GM21381 (cell line): Measurements from ENCODE around the gene EEIG1.

Experiments used
- ATAC-seq: cut with Tn5 transposase; IDR thresholded peaks from one replicate; pipeline ENCODE4 v1.9.1; 2021; ENCODE audit warnings: mild to moderate bottlenecking, moderate library complexity; ENCODE audit not compliant: unreplicated experiment

EEIG1 gene

DNA sequence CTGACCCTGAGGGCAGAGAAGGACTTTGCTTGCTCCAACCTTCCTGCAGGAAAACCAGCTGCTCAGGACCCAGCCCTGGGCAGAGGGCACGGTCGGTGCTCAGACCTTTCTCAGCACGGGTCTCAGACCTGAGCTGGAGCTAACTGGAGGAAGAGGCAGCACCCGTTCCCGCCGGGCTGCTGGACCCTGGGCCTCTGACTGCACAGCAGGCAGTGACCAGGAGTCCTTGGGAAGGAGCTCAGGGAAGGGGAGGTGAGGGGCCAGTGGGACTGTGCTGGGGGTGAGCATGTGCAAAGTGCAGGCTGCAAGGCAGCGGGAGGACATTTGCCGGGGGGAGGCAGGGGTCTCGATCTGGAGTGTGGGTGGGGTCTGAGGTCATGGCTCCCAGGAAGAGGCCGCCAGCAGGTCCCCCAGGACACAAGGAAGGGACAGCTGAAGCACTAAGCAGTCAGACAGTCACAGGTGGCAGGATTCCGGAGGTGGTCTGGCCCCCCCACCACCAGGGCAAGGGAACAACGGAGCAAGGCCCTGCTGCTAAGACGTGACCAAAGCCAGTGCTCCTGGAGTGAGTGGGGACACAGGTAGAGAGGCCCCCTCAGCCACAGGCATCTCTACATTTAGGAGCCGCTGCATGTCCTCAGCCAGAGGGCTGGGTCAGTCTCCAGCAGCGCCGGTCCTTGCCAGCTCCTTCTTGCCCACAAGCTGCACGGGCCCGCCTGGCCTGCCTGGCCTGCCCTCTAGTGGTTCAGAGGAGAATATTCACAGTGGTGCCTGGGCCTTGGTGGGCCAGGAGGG, 38.4 kb downstream of the EEIG1 start:
- ATAC-seq: no peak

DNA sequence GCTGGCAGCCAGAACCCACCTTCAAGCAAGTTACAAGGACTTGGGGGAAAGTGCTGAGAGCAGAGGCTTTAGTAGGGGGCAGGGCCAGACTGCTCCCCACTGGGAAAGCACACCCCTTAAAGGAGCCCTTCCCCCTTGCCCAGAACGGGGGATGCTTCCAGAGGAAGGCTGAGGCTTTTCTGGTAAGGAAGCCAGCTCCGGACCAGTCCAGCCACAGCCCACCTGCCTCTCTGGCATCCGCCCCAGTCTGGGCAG, 38.9 kb downstream of the EEIG1 start:
- ATAC-seq: no peak

DNA sequence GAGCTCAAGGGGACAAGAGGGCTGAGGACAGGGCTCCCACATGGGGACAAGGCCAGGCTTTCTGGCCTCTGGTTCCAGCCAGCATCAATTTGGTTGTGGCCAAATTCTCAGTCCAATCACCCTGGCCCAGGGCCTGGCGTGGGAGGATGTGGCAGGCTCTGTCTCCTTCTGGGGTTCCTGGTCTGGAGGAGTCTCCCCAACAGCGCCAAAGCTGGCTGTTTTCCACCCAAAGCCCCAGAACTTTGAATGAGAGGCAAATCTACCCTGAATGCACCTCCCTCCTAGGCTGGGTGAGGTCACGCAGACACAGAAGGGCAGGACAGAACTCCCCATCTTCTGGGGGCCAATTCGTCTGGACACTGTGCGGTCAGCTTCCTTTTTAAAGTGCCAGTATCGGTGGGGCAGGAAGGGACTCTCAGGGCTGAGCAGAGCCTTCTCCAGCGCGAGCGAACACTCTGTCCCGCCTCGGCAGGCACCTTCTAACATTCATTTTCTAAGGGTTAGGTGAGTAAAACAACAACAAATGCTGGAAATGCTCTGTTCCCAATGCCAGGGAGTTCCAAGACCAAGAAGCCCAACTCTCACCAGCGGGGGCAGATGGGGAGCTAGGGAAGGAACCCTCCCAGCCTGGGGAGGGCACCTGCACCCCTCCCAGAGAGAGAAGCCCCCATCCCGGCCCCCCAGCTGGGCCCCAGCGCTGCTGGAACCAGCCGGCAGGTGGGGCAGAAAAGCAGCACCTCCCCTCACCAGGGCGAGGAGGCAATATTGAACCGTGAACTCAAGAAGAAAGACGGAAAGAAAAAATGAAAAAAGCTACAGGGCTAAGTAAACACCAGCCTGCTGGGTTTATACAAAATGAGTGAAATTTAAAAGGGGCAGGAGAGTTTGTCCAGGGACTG, 39.5 kb downstream of the EEIG1 start:
- ATAC-seq: no peak

DNA sequence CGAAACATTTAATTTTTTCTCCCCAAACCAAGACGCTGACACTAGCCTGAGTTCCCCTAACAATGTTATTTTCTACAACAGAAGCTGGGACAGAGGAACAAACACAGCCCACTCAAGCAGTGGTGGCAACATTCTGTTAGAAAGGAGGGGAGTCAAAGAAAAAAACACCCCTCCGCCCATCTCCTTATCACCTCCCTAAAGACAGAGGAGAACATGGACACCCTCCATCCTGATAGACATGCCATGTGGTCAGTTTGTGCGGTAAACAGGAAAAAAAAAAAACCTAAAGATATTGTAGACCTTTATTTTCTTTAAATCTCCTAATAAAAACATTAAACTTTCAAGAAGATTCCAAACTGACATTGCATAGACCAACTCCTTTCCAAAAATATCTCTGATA, 40.2 kb downstream of the EEIG1 start:
- ATAC-seq: no peak

- no peak for ATAC-seq
These were observed 42.5 kb downstream of the EEIG1 start for GRCh38 chr9:127938298-127938690.

DNA sequence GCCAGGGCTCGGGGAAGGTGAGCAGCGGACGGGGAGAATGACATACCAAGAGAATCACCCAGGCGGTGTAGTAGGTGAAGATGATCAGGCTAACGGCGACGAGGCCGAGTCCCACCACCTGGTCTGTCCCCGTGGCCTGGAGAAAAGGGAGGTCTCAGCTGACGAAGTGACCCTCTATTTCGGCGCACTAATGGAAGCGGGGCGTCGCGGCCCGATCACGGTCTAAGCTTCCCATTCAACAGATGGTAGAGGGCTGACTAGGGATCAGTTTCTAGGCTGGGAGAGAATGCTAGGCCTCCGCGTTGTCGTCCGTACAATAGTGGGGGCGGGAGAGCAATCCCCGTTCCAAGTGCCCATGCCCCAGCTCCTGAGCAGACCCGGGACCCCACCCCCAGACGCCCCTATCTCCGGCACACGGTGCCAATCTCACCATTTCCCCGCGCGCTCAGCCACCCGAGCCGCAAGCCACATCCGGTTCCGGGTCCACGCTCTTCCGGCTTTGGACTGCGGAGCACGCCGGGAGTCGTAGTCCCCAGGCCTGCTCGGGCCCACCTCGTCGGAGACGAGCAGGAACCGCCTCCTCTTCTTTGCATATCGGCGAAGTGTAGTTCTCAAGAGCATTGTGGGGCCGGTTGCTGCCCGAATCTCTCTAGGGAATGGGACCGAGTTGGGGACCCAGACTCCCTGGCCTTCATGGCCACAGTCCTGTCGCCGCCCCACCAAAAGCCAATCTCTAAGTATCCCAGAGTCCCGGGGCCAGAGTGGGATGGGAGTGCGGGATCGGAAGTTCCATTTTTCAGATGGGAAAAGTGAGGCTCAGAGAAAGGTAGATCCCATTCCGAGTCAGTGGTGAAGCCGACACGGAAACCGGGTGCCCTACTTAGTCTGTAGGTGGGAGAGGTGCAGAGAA, 43.1 kb downstream of the EEIG1 start, which contains the start of gene DPM2:
Gene DPM2 (minus strand): TSS at position 467 of the 910 bp plus-strand sequence. CDS start 34 bp downstream, at position 433.
- peak; percentile 92 for ATAC-seq

- no peak for ATAC-seq
These were observed 43.8 kb downstream of the EEIG1 start for GRCh38 chr9:127937056-127937387.

GRCh38 chr9:127936347-127936852, 44.4 kb downstream of the EEIG1 start:
- no peak for ATAC-seq

DNA sequence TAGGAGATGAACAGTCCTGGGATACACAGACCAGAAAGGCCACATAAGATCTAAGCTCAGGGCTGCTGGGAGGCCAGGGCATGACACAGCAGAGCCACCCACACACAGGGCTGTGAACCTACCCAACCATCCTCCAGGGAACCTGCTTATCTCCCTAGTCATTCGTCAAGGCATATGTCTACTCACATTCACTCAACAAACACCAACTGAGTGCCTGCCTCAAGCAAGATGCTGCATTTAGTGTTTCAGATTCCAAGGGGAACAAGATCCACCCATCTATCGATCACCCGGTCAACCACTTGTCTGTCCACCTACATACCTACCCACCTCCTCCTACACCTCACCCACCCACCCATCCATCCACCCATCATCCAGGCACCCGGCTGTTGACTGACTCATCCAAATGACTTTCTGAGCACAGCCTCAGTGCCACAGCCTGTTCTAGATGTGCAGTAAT, 45.0 kb downstream of the EEIG1 start:
- no peak for ATAC-seq

GRCh38 chr9:127934986-127935385, 45.8 kb downstream of the EEIG1 start:
- no peak for ATAC-seq

GRCh38 chr9:127934248-127934647, 46.5 kb downstream of the EEIG1 start:
- no peak for ATAC-seq

GRCh38 chr9:127931092-127931881, 49.5 kb downstream of the EEIG1 start:
- ATAC-seq: peak; percentile 13
